Peyer's patch (tissue), 4 donors: Measurements from ENCODE around the gene AP5B1. TPM values are rescaled to one million over a fixed set of nuclear protein-coding genes. Genes with fewer than 3 reads are reported as not detected.
"Not testable (repeated sequence)": the region's sequence is repeated elsewhere in the genome, so short reads cannot be mapped to it uniquely, and the experiment has no call there.

Experiments
- DNase-seq, 3 donors: peaks; one replicate each; pipeline ENCODE4 v3.0.0-alpha.2; 2017 to 2019
- H3K27ac ChIP-seq, 4 donors: fragments of 200-600 bp; sonication (generic); one replicate each; pipeline ENCODE4 v1.5.1; 2016 to 2019
- H3K27me3 ChIP-seq, 2 donors: fragments of 200-600 bp; sonication (generic); one replicate each; pipeline ENCODE4 v1.5.1; 2019
- H3K36me3 ChIP-seq, 3 donors: fragments of 200-600 bp; sonication (generic); one replicate each; pipeline ENCODE4 v1.5.1; 2016 to 2019
- H3K4me1 ChIP-seq, 4 donors: fragments of 200-600 bp; sonication (generic); one replicate each; pipeline ENCODE4 v1.5.1; 2016 to 2019
- H3K4me3 ChIP-seq, 4 donors: fragments of 200-600 bp; sonication (generic); 1 replicate in 3 of 4; 2 replicates in 1 of 4; pipeline ENCODE4 v1.5.1; 2016 to 2019; ENCODE audit warnings: mild to moderate bottlenecking in 1 of 4
- H3K9me3 ChIP-seq, 4 donors: fragments of 200-600 bp; sonication (generic); one replicate each; pipeline ENCODE4 v1.5.1; 2016 to 2019; ENCODE audit warnings: mild to moderate bottlenecking in 1 of 4
- POLR2A ChIP-seq, 2 donors: fragments of 450-650 bp; IDR thresholded peaks; one replicate each; pipeline ENCODE4 v1.5.1; 2017; ENCODE audit warnings: antibody characterized with exemption in 2 of 2, mild to moderate bottlenecking in 2 of 2, moderate library complexity in 2 of 2
- total RNA-seq, 4 donors: library from RNA; depleted of rRNA; stranded (reverse); fragments of >200 nt; gene quantifications; one replicate each; pipeline ENCODE4 v1.1.0, GENCODE V29; 2016
- TF ChIP-seq, protein P1 (sequence below), 6 experiments: fragments of 450-650 bp in 4 of 6; fragments of 200-600 bp in 2 of 6; sonication (generic) in 1 of 6; IDR thresholded peaks; one replicate each; pipeline ENCODE4 v1.5.1; 2017 to 2019; ENCODE audit warnings: antibody characterized with exemption in 6 of 6, mild to moderate bottlenecking in 3 of 6, moderate library complexity in 1 of 6

AP5B1 gene
- total RNA-seq, 4 donors from 2014 or later, result 14.9 to 35.8 (median 35.0) TPM

DNA sequence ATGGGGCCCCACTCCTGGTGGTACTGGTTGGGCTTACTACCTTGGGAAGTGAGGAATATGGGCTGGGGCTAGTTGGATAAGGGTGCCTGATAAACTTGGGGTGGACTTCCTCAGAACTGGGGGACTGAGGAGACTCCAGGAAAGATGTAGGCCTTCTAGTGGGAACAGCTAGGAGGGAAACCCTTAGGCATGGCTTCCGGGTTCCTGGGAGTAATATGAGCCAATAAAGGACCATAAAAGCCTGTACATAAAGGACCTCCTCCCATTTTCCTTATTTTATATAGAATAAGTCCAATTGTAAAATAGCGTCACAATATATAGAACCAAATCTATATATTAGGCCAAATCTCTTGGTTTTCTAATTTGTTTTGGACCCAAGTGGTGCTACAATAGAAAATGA is 41.8 kb downstream of the AP5B1 start:
- no peaks in the 10 kb centered on the region for H3K36me3 ChIP-seq
- no peaks in the 10 kb centered on the region for H3K4me1 ChIP-seq
- no peaks in the 10 kb centered on the region for H3K9me3 ChIP-seq
- TF ChIP-seq POLR2A (IDR thresholded peaks at IDR 0.05), result no peak
- TF ChIP-seq, protein P1, sequence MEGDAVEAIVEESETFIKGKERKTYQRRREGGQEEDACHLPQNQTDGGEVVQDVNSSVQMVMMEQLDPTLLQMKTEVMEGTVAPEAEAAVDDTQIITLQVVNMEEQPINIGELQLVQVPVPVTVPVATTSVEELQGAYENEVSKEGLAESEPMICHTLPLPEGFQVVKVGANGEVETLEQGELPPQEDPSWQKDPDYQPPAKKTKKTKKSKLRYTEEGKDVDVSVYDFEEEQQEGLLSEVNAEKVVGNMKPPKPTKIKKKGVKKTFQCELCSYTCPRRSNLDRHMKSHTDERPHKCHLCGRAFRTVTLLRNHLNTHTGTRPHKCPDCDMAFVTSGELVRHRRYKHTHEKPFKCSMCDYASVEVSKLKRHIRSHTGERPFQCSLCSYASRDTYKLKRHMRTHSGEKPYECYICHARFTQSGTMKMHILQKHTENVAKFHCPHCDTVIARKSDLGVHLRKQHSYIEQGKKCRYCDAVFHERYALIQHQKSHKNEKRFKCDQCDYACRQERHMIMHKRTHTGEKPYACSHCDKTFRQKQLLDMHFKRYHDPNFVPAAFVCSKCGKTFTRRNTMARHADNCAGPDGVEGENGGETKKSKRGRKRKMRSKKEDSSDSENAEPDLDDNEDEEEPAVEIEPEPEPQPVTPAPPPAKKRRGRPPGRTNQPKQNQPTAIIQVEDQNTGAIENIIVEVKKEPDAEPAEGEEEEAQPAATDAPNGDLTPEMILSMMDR (IDR thresholded peaks at IDR 0.05), result no peak
- no peak overlapping the region for H3K27ac ChIP-seq
- DNase-seq, result no peak
- no peak overlapping the region for H3K4me3 ChIP-seq
- no peaks in the 10 kb centered on the region for H3K27me3 ChIP-seq

DNA sequence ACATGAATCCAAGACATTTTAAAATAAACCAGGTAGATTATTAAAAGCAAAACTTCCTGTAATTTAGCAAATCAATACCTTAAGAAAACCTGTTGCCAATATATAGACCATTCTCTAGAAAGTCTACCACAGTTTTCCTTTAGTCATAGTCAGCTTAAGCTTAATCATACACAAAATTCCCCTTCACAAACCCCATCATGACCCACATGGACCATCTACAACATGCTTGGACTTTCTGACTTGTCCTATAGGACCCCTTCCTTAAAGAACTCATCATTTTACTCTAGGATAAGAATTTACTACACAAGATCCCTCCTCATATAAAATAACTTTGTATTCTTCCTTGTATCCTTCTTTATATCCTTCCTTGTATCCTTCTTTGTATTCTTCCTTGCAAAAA is 44.0 kb downstream of the AP5B1 start:
- H3K27me3 ChIP-seq, result no peaks in the 10 kb centered on the region
- TF ChIP-seq, protein P1 (IDR thresholded peaks at IDR 0.05), result no peak
- no peak for TF ChIP-seq POLR2A (IDR thresholded peaks at IDR 0.05)
- H3K9me3 ChIP-seq, result no peaks in the 10 kb centered on the region
- H3K4me3 ChIP-seq, result no peak overlapping the region
- H3K36me3 ChIP-seq, result no peaks in the 10 kb centered on the region
- H3K27ac ChIP-seq, result no peak overlapping the region
- H3K4me1 ChIP-seq, result no peaks in the 10 kb centered on the region
- DNase-seq, result no peak

DNA sequence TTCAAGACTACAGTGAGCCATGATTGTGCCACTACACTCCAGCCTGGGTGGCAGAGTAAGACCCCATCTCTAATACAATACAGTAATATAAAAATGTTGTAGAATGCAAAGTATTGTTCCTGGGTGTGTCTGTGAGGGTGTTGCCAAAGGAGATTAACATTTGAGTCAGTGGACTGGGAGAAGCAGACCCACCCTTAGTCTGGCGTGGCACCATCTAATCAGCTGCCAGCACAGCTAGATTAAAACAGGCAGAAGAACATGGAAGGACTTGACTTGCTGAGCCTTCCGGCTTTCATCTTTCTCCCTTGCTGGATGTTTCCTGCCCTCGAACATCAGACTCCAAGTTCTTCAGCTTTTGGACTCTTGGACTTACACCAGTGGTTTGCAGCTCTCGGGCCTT is 45.7 kb downstream of the AP5B1 start:
- H3K4me3 ChIP-seq, DNase-seq, H3K4me1 ChIP-seq, H3K27me3 ChIP-seq, H3K36me3 ChIP-seq, H3K9me3 ChIP-seq, H3K27ac ChIP-seq: not testable (repeated sequence)

DNA sequence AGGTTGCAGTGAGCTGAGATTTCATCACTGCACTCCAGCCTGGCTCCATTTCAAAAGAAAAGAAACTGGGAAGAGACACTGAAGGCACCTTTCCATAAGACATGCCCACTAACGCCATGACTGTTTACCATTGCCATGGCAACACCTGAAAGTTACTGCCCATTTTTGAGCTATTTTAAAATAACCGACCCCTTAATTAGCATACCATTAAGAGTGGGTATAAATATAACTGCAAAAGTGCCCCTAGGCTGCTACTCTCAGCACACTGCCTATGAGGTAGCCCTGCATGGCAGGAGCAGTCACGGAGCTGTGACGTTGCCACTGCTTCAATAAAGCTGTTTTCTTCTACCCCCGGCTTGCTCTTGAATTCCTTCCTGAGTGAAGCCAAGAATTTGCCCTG is 50.3 kb downstream of the AP5B1 start:
- H3K36me3 ChIP-seq, result no peaks in the 10 kb centered on the region
- DNase-seq, result no peak
- H3K4me1 ChIP-seq, result no peaks in the 10 kb centered on the region
- H3K4me3 ChIP-seq, result no peak overlapping the region
- no peaks in the 10 kb centered on the region for H3K9me3 ChIP-seq
- TF ChIP-seq POLR2A (IDR thresholded peaks at IDR 0.05), result no peak
- TF ChIP-seq, protein P1 (IDR thresholded peaks at IDR 0.05), result no peak
- H3K27me3 ChIP-seq, result no peaks in the 10 kb centered on the region
- no peak overlapping the region for H3K27ac ChIP-seq

DNA sequence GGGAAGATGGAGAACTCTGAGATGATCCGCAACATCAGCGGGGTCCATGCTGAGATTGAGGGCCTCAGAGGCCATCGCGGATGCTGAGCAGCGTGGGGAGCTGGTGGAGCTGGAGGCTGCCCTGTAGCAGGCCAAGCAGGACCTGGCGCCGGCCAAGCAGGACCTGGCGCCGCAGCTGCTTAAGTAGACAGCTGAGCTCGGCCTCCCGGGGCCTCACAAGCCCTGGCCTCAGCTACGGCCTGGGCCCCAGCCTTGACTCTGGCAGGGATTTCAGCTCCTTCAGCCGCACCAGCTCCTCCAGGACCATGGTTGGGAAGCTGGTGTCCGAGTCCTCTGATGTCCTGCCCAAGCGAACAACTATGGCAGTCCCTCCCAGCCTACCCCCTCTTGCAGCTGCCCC is 52.9 kb downstream of the AP5B1 start:
- Histone ChIP-seq H3K27me3 (no peaks in the 10 kb centered on the region), H3K4me1 (no peaks in the 10 kb centered on the region), H3K27ac (no peak overlapping the region), H3K9me3 (no peaks in the 10 kb centered on the region), H3K4me3 (no peak overlapping the region), H3K36me3 (no peaks in the 10 kb centered on the region)
- no peak for DNase-seq
- TF ChIP-seq, protein P1 (IDR thresholded peaks at IDR 0.05), result no peak
- no peak for TF ChIP-seq POLR2A (IDR thresholded peaks at IDR 0.05)

DNA sequence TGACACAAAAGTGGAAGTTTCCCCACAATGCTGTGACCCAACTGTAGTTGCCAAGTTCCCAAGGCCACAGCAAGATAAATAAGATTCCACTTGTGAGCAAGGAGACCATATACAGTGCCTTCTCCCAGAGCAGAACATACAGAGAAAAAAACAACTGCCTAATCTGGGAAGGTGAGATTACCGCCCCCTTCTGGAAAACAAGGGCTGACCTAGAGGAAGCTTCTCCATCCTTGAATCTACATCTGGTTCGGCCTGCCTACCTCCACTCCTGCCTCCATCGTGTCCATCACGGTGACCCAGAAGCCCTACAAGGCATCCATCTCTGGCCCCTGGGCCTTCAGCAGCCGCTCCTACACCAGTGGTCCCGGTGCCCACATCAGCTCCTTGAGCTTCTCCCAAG is 54.1 kb downstream of the AP5B1 start:
- Histone ChIP-seq H3K27me3 (no peaks in the 10 kb centered on the region), H3K36me3 (no peaks in the 10 kb centered on the region), H3K4me3 (no peak overlapping the region), H3K27ac (no peak overlapping the region), H3K9me3 (no peaks in the 10 kb centered on the region), H3K4me1 (no peaks in the 10 kb centered on the region)
- no peak for DNase-seq
- no peak for TF ChIP-seq POLR2A (IDR thresholded peaks at IDR 0.05)
- TF ChIP-seq, protein P1 (IDR thresholded peaks at IDR 0.05), result peak in 1 of 6 experiments; percentile 3

Other genes with a start within 250 kb of the AP5B1 start
- 100 to 1,000 TPM in 1 of 4 donors, 10 to 100 TPM in 3; 42.0 to 150 (median 88.3) TPM for gene LTBP3, start 222.6 kb downstream of the AP5B1 start, total RNA-seq
- gene ZNRD2, start 210.5 kb downstream of the AP5B1 start, total RNA-seq, result 10 to 100 TPM; 16.5 to 25.7 (median 25.4) TPM
- 10 to 100 TPM; 30.8 to 44.6 (median 32.4) TPM for gene FAM89B, start 208.4 kb downstream of the AP5B1 start, total RNA-seq
- 100 to 1,000 TPM in 3 of 4 donors, 10 to 100 TPM in 1; 65.2 to 163 (median 121) TPM for gene EHBP1L1, start 204.9 kb downstream of the AP5B1 start, total RNA-seq
- gene KCNK7, start 185.2 kb downstream of the AP5B1 start, total RNA-seq, result 1 to 10 TPM in 3 of 4 donors, not detected in 1; 1.5 to 3.5 (median 2.5) TPM
- 100 to 1,000 TPM; 106 to 209 (median 150) TPM for gene MAP3K11, start 166.8 kb downstream of the AP5B1 start, total RNA-seq
- gene PCNX3, start 165.2 kb downstream of the AP5B1 start, total RNA-seq, result 100 to 1,000 TPM in 1 of 4 donors, 10 to 100 TPM in 3; 60.2 to 106 (median 81.3) TPM
- gene SIPA1, start 142.9 kb downstream of the AP5B1 start, total RNA-seq, result 10 to 100 TPM; 18.0 to 48.7 (median 24.7) TPM
- gene RELA, start 118.1 kb downstream of the AP5B1 start, total RNA-seq, result 10 to 100 TPM; 46.6 to 86.9 (median 59.7) TPM
- gene KAT5, start 68.7 kb downstream of the AP5B1 start, total RNA-seq, result 100 to 1,000 TPM in 1 of 4 donors, 10 to 100 TPM in 3; 55.9 to 137 (median 80.3) TPM
- gene RNASEH2C, start 60.2 kb downstream of the AP5B1 start, total RNA-seq, result 10 to 100 TPM; 27.2 to 98.2 (median 35.4) TPM
- gene OVOL1, start 6.1 kb upstream of the AP5B1 start, total RNA-seq, result 10 to 100 TPM; 14.9 to 33.2 (median 29.8) TPM
- 1 to 10 TPM in 3 of 4 donors, not detected in 1; 1.7 to 6.7 (median 6.4) TPM for gene SNX32, start 53.0 kb upstream of the AP5B1 start, total RNA-seq
- 1,000 to 10,000 TPM in 3 of 4 donors, 100 to 1,000 TPM in 1; 961 to 2,313 (median 1,456) TPM for gene CFL1, start 77.2 kb upstream of the AP5B1 start, total RNA-seq
- 100 to 1,000 TPM in 1 of 4 donors, 10 to 100 TPM in 3; 68.3 to 101 (median 78.9) TPM for gene MUS81, start 79.5 kb upstream of the AP5B1 start, total RNA-seq
- gene EFEMP2, start 91.8 kb upstream of the AP5B1 start, total RNA-seq, result 10 to 100 TPM in 3 of 4 donors, 1 to 10 TPM in 1; 4.4 to 75.1 (median 12.1) TPM
- 1 to 10 TPM in 2 of 4 donors, not detected in 2; 1.3 to 1.9 TPM for gene CTSW, start 98.9 kb upstream of the AP5B1 start, total RNA-seq
- gene FIBP, start 107.5 kb upstream of the AP5B1 start, total RNA-seq, result 100 to 1,000 TPM; 100 to 173 (median 122) TPM
- 10 to 100 TPM in 1 of 4 donors, 1 to 10 TPM in 3; 3.5 to 12.4 (median 7.4) TPM for gene CCDC85B, start 109.7 kb upstream of the AP5B1 start, total RNA-seq
- gene FOSL1, start 119.4 kb upstream of the AP5B1 start, total RNA-seq, result 1 to 10 TPM in 3 of 4 donors, not detected in 1; 1.5 to 7.4 (median 1.7) TPM
- 10 to 100 TPM in 2 of 4 donors, 1 to 10 TPM in 2; 8.3 to 20.6 (median 12.1) TPM for gene C11orf68, start 138.1 kb upstream of the AP5B1 start, total RNA-seq
- gene DRAP1, start 138.4 kb upstream of the AP5B1 start, total RNA-seq, result 100 to 1,000 TPM in 1 of 4 donors, 10 to 100 TPM in 3; 32.6 to 112 (median 57.5) TPM
- not detected for gene TSGA10IP, start 164.5 kb upstream of the AP5B1 start, total RNA-seq
- gene SART1, start 180.8 kb upstream of the AP5B1 start, total RNA-seq, result 10 to 100 TPM; 14.4 to 61.9 (median 26.4) TPM
- 10 to 100 TPM; 15.1 to 66.0 (median 23.7) TPM for gene EIF1AD, start 221.2 kb upstream of the AP5B1 start, total RNA-seq
- gene BANF1, start 221.5 kb upstream of the AP5B1 start, total RNA-seq, result 10 to 100 TPM; 25.4 to 42.4 (median 27.7) TPM
- gene CST6, start 231.0 kb upstream of the AP5B1 start, total RNA-seq, result not detected
- not detected for gene CATSPER1, start 245.5 kb upstream of the AP5B1 start, total RNA-seq